ENCODE data around the gene ELOVL2. TPM values are rescaled to one million over a fixed set of nuclear protein-coding genes. Genes with fewer than 3 reads are reported as not detected.
"Not testable (repeated sequence)": the region's sequence is repeated elsewhere in the genome, so short reads cannot be mapped to it uniquely, and the experiment has no call there.

Gene ELOVL2
- 0.23 TPM for total RNA-seq
- long read RNA-seq: 0 reads

GRCh38 chr6:11043961-11044711 lies at the start of gene ELOVL2:
ELOVL2 (minus strand) TSS chr6:11044305; CDS start chr6:11044230, 75 bp downstream.
- DNase-seq (peak; percentile 66), ATAC-seq (peak; percentile 90)

GRCh38 chr6:11093376-11093625 lies 49.2 kb upstream of the ELOVL2 start:
- H3K36me3 ChIP-seq: no peaks in the 10 kb centered on the region
- H3K9me3 ChIP-seq: no peaks in the 10 kb centered on the region
- DNase-seq (no peak), ATAC-seq (no peak)
- H3K4me3 ChIP-seq: peak overlapping the region; percentile 99
- H3K4me1 ChIP-seq: peaks cover 12% of the 10 kb centered on the region
- H3K27ac ChIP-seq: peak overlapping the region; percentile 99
- TF ChIP-seq CTCF (IDR thresholded peaks at IDR 0.05): no peak
- intact Hi-C loops (cut with DNase I): no loop called here
- H3K27me3 ChIP-seq: no peaks in the 10 kb centered on the region

More at GRCh38 chr6:11043961-11044711, at the start of gene ELOVL2:
- Histone ChIP-seq H3K4me3 (peak within 1 kb of the TSS; percentile 39), H3K36me3 (no peaks in the 10 kb centered on the region), H3K27ac (no peak within 1 kb of the TSS), H3K9me3 (no peaks in the 10 kb centered on the region), H3K4me1 (no peaks in the 10 kb centered on the region), H3K27me3 (peaks cover 64% of the 10 kb centered on the region)
- intact Hi-C loops (cut with DNase I): no loop called here
- peak; percentile 28 for TF ChIP-seq CTCF (IDR thresholded peaks at IDR 0.05)

- H3K27me3 ChIP-seq: no peaks in the 10 kb centered on the region
- H3K9me3 ChIP-seq: no peaks in the 10 kb centered on the region
- H3K4me1 ChIP-seq: peaks cover 12% of the 10 kb centered on the region
- peak overlapping the region; percentile 99 for H3K4me3 ChIP-seq
- no peak for TF ChIP-seq CTCF (IDR thresholded peaks at IDR 0.05)
- intact Hi-C loops (cut with DNase I): no loop called here
- ATAC-seq (peak; percentile 2), DNase-seq (no peak)
- no peaks in the 10 kb centered on the region for H3K36me3 ChIP-seq
- peak overlapping the region; percentile 99 for H3K27ac ChIP-seq
Observed at GRCh38 chr6:11092668-11093375, 48.7 kb upstream of the ELOVL2 start.

- ATAC-seq; DNase-seq; H3K9me3 ChIP-seq; H3K27me3 ChIP-seq; H3K27ac ChIP-seq; intact Hi-C loops (cut with DNase I); H3K36me3 ChIP-seq; H3K4me3 ChIP-seq: not testable (repeated sequence)
- peaks cover 12% of the 10 kb centered on the region for H3K4me1 ChIP-seq
Observed at GRCh38 chr6:11091141-11091540, 47.0 kb upstream of the ELOVL2 start.

GRCh38 chr6:11089695-11090094 lies 45.6 kb upstream of the ELOVL2 start:
- Histone ChIP-seq H3K27ac (no peak overlapping the region), H3K27me3 (no peaks in the 10 kb centered on the region), H3K4me3 (no peak overlapping the region), H3K9me3 (no peaks in the 10 kb centered on the region), H3K4me1 (peaks cover 2% of the 10 kb centered on the region), H3K36me3 (no peaks in the 10 kb centered on the region)
- intact Hi-C loops (cut with DNase I): no loop called here
- no peak for TF ChIP-seq CTCF (IDR thresholded peaks at IDR 0.05)
- ATAC-seq: no peak
- DNase-seq: no peak

GRCh38 chr6:11087141-11087812 lies 43.2 kb upstream of the ELOVL2 start:
- intact Hi-C loops (cut with DNase I); H3K36me3 ChIP-seq; H3K27ac ChIP-seq; H3K9me3 ChIP-seq; H3K4me3 ChIP-seq; H3K4me1 ChIP-seq; H3K27me3 ChIP-seq; DNase-seq; ATAC-seq: not testable (repeated sequence)

All from upper lobe of right lung (tissue), 1 donor.